SIG-M5 treated with dmso at 0.1 percent for 504 hours (cell line): ENCODE data around the gene SLC15A4.
A peak's percentile ranks its signal among the peaks of the same experiment; 100 is the strongest.

Experiments
- DNase-seq: peaks from one replicate; lab custom pipeline; 2025; ENCODE audit not compliant: unreplicated experiment; lab: John Stamatoyannopoulos, UW

SLC15A4 gene

DNA sequence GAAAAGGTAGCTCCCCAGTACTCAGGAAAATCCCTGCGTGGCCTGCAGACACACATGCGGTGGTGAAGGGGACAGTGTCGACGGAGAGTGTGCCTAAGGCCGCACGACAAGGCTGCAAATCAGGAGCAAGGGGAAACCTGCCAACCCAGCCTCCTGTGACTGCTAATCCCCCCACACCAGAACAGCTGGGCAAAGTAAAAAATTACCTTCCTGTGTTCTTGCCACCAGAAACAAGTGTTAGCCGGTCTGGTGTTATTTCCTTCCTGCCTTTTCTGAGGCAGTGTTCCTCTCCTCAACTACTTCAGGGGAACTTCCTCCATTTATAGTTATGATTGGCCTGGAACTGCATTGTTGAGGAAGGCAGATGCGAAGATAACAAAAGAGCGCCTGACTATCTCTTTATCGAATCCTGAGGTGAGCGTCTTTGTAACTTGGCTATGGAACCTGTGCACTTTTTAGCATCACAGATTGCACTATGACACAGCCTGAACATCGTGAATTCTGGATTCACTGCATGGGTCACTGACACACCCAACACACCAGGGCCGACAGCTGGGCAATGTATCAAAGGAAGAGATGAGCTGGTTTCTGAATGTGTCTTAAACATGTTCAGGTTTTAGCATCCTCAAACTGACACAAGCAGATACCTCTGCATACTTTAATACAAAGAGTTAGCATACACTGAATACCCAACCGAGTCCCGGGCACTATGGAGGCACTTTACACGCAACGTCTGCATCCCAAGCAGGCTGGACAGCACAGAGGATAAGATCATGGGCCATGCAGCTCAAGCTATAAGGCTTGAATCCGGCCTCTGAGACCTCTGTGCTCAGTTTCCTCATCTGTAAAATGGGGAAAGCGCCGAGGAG is 28.9 kb downstream of the SLC15A4 start:
- no peak for DNase-seq

DNA sequence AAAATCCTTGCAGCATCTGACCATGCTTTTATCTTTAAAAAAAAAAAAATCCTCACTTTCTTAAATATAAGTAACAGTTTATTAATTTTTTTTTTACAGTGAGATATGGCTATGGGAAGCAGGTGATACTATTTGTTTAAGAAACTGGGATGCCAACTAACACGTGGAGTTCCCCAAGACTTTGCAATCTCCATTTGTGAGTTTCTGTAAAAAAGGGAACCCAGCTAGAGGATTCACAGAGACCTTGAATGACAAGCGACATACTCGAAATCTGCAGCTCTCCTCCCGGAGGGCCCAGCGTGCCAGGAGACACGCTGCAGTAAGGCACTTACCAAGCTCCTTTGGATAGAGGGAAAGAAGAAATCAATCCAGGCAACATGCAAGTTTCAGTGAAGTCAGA is 30.1 kb downstream of the SLC15A4 start:
- DNase-seq: no peak

DNA sequence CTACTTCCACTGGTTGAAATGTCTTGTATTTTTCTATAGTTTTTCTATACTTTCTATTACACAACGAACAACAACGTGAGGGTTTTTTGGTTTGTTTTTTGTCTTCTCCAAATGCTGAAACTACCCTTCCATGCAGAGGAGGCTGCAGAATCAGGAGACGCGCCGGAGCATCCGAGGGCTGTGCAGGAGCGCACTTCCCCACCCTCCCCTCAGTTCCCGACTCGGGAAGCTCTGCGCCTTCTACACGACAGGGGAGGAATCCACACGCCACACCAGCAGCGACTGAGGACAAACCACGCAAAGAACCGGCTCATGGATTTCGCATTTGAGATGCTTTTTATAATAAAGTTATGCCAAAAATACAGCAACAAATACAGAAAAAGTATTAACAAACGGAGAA is 30.9 kb downstream of the SLC15A4 start:
- DNase-seq: no peak

DNA sequence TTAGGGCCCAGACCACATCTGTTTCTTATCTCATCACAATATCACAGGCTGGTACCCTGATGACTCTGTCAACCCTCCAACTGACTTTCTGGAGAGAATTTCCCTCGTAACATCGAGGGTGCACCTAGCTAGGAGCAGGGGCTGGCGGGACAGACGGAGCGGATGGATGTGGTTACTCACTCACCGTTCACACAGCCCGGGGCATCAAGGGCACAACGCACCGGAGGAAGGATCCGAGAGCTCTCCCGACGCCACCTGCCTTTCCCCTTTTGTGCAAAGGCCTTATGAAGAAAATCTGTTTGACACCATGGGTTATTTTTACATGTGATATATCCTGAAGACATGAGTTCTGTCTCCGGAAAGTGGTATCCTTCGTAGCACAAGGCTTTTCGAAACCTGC is 31.4 kb downstream of the SLC15A4 start:
- DNase-seq: no peak

DNA sequence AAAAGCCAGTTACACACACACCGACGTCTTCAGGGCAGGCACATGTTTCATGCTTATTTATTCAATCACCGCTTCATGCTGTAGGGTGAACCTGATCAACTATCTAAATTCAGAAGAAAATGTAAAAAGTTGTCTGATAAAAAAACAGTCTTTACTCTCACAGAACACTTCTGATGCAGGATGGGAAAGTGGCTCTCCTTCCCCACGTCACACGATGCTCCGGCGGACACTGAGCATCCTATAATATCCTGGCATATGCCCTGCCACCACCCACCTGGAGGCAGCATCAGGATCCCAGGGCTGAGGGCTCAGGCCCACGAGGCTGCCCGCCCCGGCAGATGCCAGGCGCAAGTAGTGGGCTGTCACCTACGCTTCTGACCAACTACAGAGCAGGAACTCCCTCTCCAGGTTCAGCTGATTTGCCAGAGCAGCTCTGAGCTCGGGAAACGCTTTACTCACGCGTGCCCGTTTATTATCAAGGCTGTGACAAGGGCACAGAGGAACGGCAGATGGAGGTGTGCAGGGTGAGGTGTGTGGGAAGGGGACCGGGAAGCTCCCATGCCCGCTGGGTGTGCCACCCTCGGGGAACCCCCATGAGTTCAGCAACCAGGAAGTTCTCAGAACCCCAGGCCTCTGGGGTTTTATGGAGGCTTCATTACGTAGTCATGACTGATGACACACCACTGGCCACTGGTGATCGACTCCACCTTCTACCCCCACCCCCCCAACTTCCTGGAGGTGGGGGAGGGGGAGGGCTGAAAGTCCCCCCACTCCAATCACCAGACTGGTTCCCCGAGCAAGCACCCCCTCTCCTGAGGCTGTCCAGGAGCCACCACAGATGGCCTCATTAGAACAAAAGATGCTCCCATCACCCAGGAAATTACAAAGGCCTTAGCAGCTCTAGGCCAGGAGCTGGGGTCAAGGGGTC is 32.1 kb downstream of the SLC15A4 start:
- no peak for DNase-seq

DNA sequence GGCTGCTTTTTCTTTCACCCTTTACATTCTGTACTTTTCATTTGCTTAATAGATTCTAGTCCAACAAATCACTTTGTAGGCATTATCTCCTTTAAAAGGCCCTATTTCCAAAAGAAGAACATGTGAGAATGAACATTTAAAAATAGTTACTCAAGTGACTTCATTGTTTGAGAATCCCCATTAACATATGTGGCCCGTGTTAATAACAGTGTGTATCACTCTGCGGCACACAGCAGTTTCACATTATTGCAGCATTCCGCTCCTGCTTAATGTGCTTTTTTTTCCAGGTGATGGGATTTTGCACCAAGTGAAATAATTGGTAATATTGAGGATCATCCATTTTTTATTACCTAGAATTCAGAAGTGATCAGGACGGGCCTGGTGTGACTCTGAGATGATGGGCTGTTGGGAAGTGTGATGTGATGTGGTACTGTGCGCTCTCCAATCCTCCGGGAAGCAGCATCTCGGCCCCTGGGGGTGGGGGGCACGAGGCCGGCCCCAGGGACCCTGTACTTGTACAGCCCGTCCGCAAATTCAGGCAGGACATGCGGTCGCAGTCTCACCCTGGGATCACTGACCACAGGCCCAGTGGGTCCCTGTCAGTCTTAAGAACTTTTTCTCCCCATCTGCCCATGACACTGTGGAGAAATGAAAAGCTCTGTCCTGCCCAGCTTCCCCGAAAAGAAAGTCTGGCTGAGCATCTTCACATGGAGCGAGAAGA is 32.9 kb downstream of the SLC15A4 start:
- no peak for DNase-seq

DNA sequence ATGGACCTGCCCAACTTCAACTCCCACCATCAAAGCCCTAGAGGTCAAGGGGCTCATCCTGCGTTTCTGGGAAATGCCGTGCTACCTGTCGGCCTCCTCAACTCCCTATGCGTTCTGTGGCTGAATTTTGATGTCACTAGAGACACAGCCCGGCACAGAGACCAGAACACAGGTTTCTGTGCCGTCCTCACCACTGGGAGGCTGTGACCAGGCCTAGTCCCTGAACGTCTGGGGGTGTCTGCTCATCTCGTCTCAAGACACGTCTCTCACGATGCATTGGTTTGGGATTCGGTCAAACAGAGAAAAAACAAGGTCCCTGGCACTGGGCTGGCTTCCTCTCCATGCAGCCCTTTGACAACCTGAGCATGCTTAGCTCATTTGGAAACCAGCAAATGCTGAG is 33.5 kb downstream of the SLC15A4 start:
- DNase-seq: no peak

DNA sequence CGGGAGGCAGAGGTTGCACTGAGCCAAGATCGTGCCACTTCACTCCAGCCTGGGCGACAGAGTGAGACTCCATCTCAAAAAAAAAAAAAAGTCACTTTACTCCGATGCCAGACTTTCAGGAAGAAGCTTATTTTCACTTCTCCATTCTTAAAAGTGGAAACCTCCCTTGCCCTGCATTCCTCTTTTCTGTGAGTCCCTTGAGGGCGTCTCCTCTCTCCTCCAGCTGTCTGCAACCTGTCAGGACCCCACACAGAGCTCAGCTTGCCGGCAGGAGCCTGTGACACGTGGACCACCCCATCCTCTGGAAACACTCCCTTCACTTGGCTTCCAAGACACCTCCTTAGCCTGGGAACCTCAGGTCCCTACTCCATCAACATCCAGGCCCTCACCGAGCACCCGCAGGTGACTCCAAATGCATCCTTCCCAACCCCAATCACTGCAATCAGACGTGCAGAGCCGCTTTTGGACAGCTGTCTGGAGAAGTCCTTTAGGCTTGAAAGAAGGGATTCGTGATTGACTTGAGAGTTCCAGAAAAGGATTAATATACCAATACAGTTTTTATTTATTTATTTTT is 34.3 kb downstream of the SLC15A4 start:
- DNase-seq: peak; percentile 84

DNA sequence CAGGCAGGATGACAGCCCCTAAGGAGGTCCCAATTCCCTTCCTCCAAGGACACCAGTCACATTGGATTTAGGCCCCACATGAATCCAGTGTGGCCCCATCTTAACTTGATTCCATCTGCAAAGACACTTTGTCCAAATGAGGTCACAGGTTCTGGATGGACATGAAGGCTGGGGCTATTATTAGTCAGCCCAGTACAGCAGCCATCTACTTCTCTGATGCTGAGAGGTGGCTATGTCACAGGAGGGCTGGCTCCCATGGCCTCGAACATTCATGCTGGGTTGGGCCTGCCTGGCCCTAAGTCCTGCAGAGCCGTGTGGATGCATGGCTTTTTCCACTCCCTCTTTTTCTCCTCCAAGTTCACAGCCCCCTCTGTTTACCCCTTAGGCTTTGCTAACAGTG is 35.9 kb downstream of the SLC15A4 start:
- no peak for DNase-seq

DNA sequence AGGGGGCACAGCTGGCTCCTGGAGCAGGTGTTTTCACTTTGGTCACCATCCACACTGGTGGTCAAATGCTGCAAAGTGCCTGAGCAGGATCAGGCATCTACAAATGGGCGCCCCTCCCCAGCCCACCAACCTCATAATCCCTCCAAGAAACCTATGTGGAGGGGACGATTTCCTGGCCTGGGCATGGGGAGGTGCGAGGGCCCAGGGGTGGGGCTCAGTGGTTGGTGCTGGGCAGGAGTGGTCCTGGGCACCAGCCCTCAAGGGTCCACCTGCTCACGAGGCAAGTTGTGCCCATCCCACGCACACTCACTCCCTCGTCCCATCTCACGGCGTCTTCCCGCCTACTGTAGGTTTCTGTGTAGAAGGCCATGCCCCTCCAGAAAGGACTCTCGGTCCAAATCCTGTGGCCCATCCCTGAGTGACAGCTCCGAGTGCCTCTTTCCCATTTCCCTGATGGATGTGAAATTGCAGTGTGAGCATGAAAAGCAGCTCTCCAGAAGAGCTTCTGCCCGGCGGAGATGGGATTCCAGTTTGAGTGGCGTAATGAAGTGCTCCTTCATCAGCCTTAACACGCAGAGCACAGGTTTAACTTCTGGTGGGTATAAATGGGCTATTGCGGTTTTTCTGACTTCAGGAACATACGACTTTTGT is 36.9 kb downstream of the SLC15A4 start:
- no peak for DNase-seq

DNA sequence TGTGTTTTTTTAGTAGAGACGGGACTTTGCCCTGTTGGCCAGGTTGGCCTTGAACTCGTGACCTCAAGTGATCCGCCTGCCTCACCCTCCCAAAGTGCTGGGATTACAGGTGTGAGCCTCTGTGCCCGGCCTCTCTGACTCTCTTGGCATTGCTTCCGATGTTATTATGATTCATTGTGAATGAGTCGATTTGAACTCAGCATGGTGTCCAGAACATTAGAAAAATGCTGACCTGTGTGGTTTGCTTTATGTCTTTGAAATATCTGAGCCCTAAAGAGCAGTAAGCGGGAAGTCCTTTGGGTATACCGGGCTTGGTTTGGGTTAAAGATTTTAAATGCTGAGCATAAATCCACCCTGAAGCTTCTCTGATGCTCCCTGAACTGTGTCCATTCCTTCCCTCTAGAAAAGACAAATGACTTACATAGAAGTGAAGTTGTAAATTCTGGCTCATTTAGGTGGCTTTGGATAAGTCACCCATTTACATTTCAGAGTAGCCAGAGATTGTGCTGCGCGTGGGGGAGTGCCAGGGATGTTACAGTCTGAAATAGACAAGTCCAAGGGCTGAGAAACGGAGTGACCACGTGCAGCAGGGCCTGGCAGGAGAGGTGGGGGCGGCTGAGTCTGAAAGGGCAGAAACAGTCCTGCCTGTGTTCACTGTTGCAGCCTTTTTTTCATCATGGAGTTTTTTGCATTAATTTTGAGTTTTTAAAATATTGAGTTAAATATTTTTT is 39.6 kb downstream of the SLC15A4 start:
- DNase-seq: no peak

DNA sequence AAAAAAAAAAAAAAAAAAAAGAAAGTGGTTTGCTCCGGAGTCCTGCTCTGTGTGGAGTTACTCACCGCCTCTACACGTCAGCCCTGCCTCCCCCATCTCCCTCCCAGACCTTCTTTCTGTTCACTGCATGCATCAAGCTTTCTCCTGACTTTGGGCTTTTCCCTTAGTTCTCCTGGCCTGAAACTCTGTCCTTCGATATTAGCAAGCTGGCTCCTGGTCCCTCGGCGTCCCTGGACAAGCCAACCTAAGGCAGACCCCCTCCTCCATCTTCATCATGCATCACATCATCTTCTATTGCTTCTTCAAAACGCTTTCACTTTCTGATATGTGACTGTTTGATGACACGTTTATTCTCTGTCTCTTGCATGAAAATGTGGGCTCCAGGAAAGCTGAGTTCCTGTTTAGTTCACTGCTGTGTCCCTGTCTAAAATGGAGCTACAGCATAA is 40.6 kb downstream of the SLC15A4 start:
- no peak for DNase-seq

DNA sequence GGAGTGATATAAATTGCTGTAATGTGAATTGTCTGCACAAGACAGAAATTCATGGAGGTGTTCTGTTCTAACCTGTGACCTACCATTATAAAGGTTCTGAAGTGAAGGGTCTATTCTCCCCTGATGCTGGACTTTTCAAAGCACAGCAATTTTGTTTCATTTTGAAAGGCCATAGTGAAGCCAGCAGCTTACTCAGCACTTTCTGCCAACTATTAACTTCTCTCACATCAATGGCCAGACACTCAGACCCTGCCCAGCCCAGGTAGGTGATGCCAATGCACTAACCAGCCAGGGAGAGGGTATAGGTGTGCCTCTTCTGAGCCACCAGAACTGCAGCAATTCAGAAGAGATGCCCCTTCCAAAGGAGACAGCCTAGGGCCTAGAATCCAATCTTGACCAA is 43.9 kb downstream of the SLC15A4 start:
- DNase-seq: no peak

DNA sequence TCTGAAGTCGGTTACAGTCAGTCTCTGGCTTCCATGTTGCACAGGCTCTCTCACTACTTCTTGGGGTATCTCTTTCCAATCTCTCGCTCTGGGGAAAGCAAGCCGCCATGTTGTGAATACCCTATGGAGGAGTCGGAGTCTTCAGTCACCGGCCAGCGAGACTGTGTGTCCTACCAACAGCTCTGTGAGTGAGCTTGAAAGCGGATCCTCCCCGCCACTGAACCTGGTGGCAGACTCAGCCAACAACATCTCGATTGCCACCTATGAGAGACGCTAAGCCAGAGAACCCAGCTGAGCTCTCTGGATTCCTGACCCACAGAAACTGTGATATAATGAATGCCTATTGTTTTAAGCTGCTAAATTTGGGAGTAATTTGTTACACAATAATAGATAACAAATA is 51.5 kb downstream of the SLC15A4 start:
- no peak for DNase-seq

DNA sequence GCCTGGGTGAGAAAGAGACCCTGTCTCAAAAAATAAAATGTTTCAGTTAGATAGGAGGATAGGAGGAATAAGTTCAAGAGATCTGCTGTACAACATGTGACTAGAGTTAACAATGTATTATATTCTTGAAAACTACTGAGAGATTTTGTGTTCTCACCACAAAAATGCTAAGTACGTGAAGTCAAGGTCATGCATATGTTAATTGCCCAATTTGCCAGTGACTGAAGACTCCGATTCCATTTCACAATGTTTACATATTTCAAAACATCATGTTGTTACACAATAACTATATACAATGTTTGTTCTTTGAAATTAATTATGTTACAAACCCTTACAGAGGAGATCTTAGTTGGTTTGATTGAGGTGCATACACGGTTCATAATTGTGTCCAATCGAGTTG is 52.1 kb downstream of the SLC15A4 start:
- peak; percentile 43 for DNase-seq

DNA sequence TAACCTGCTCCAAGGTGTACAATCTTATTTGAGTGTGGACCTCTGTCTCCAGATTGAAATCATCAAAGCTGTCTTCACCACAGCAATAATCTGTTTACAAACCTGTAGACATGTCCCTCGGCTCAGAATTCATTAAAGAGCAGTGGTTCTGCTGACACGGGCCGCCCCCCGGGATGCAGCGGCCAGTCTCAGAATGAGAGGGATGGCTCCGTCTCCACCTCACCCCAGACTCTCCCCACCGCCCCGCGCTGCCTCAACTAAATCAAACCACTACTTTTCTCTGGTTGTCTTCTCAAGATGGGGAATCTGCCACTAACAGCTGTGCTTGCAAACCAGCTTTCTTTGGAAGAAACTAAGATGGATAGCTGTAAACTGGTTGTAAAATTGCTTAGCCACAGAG is 56.2 kb downstream of the SLC15A4 start:
- DNase-seq: no peak

DNA sequence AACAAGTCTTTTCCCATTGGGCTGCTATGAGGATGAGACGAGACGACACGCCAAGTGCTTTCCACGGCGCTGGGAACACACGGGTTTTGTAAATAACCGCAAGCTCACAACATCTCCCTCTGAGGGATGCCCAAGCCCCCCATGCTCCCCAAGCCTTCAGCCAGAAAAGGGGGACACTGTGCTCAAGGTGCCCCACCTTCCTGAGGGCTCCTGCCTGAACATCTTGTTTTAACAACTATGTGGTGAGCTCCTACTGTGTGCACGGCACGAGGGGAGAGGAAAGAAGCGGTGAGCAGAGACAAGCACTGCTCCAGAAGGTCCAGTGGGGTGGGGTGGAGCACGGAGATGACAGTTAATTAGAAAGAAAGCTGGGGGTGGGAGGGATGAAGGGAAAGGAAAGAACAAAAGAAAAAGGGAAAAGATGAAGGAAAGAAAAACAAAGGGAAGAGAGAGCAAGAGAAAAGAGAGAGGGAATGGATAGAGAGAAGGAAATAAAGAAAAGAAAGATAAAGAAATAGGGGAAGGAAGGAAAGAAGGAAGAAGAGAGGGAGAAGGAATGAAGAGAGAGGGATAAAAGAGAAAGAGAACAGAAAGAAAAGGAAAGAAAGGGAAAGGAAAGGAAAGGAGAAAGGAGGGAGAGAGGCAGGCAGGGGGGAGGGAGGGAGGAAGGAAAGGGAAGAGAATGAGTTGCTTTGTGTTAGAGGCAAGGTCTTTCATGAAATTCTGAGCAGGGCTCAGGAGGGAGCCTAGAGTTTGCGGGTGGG is 56.8 kb downstream of the SLC15A4 start:
- DNase-seq: no peak

DNA sequence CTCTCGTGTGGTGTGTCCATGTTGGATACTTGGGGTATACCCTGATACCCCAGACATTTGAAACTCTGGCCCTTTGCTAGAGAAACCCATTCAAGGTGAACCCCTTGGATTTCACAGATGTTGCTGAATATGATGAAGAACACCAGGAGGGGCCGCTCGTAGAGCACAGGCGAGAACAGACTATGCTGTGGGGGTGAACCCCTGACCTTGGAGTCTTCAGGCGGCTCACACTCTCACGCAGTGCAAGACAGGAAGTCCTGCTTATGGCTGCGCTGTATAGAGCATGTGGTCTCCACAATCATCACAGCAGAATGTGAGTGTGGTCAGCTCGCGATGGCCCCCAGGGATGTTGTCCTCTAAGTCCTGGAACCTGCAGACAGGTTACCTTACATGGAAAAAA is 60.4 kb downstream of the SLC15A4 start:
- no peak for DNase-seq

DNA sequence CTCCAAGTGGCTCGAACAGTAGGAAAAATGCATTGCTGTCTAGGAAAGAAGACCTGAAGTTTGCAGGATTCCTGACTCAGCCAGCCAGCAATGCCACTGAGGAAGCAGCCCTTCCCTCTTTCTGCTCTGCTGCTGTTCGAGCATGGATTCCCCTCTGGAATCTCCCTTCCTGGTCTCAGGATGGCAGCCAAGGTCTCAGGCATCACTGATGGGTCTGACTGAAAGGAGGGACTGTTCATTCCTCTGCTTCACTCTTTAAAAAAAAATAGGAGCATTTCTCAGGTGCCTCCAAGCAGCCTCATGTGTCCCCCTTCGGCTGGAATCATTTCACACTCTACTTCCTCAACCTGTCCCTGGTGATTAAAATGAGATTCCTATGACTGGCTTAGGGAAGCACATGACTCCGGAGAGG is 62.4 kb downstream of the SLC15A4 start:
- DNase-seq: no peak
